HG03571 (cell line): ENCODE measurements around the gene MFSD6L.

Experiments used
- ATAC-seq: cut with Tn5 transposase; IDR thresholded peaks from one replicate; pipeline ENCODE4 v1.9.1; 2021; ENCODE audit not compliant: unreplicated experiment

The MFSD6L gene

GRCh38 chr17:8792646-8793045 is 6.5 kb downstream of the MFSD6L start:
- ATAC-seq, result no peak

GRCh38 chr17:8791910-8792270 is 7.3 kb downstream of the MFSD6L start:
- no peak for ATAC-seq

GRCh38 chr17:8791248-8791909 is 7.8 kb downstream of the MFSD6L start:
- no peak for ATAC-seq

GRCh38 chr17:8789743-8790142 is 9.4 kb downstream of the MFSD6L start:
- ATAC-seq, result no peak

GRCh38 chr17:8788998-8789397 is 10.2 kb downstream of the MFSD6L start:
- no peak for ATAC-seq

GRCh38 chr17:8785547-8786413 is 13.4 kb downstream of the MFSD6L start:
- ATAC-seq, result no peak

GRCh38 chr17:8782176-8782575 is 17.0 kb downstream of the MFSD6L start:
- no peak for ATAC-seq

- no peak for ATAC-seq
Observed at GRCh38 chr17:8781776-8782175, 17.4 kb downstream of the MFSD6L start.

- no peak for ATAC-seq
Observed at GRCh38 chr17:8776881-8777280, 22.3 kb downstream of the MFSD6L start.

- no peak for ATAC-seq
Observed at GRCh38 chr17:8776248-8776647, 22.9 kb downstream of the MFSD6L start.

GRCh38 chr17:8766731-8767130 is 32.4 kb downstream of the MFSD6L start:
- no peak for ATAC-seq

GRCh38 chr17:8762012-8762411 is 37.2 kb downstream of the MFSD6L start:
- no peak for ATAC-seq

GRCh38 chr17:8758137-8758596 is 41.0 kb downstream of the MFSD6L start, which contains the start of gene SPDYE4:
Gene SPDYE4 (minus strand): TSS chr17:8758546. CDS start chr17:8758382, 164 bp downstream.
- no peak for ATAC-seq

- no peak for ATAC-seq
Observed at GRCh38 chr17:8757189-8757588, 42.0 kb downstream of the MFSD6L start.

- no peak for ATAC-seq
Observed at GRCh38 chr17:8755590-8756255, 43.4 kb downstream of the MFSD6L start.

- ATAC-seq, result no peak
Observed at GRCh38 chr17:8754890-8755289, 44.3 kb downstream of the MFSD6L start.

- ATAC-seq, result no peak
Observed at GRCh38 chr17:8753976-8754440, 45.2 kb downstream of the MFSD6L start.

- ATAC-seq, result no peak
Observed at GRCh38 chr17:8753136-8753975, 45.8 kb downstream of the MFSD6L start.

- no peak for ATAC-seq
Observed at GRCh38 chr17:8749616-8750015, 49.5 kb downstream of the MFSD6L start.

- no peak for ATAC-seq
Observed at GRCh38 chr17:8747742-8748141, 51.4 kb downstream of the MFSD6L start.
